Nephron progenitor cell (in vitro differentiated cells): ENCODE results near the gene ETFBKMT.
A peak's percentile ranks its signal among the peaks of the same experiment; 100 is the strongest.

Experiments
- DNase-seq: peaks from one replicate; pipeline ENCODE4 v3.0.0; 2021
- H3K27ac Mint-ChIP-seq: 2 replicates; pipeline ENCODE4 v1.8.0; 2021; ENCODE audit warnings: mild to moderate bottlenecking, moderate library complexity, mixed read lengths
- H3K27me3 Mint-ChIP-seq: 2 replicates; pipeline ENCODE4 v1.8.0; 2021; ENCODE audit warnings: mild to moderate bottlenecking, low read depth, mixed read lengths; ENCODE audit not compliant: poor library complexity
- H3K36me3 Mint-ChIP-seq: 2 replicates; pipeline ENCODE4 v1.8.0; 2021; ENCODE audit warnings: low read depth, mixed read lengths
- H3K4me1 Mint-ChIP-seq: 2 replicates; pipeline ENCODE4 v1.8.0; 2021; ENCODE audit warnings: mixed read lengths
- H3K4me3 Mint-ChIP-seq: 2 replicates; pipeline ENCODE4 v1.8.0; 2021; ENCODE audit warnings: mild to moderate bottlenecking, moderate library complexity, mixed read lengths
- H3K9me3 Mint-ChIP-seq: 2 replicates; pipeline ENCODE4 v1.8.0; 2021; ENCODE audit warnings: mild to moderate bottlenecking, moderate library complexity, mixed read lengths
- CTCF ChIP-seq: fragments of 200-600 bp; sonication (generic); IDR thresholded peaks from 2 replicates; pipeline ENCODE4 v1.5.0; 2021; ENCODE audit warnings: antibody characterized with exemption

Gene ETFBKMT

GRCh38 chr12:31631809-31632208 is 27.7 kb upstream of the ETFBKMT start:
- TF ChIP-seq CTCF, result no peak
- DNase-seq, result no peak
- peaks cover 62% of the 10 kb centered on the region for H3K4me1 Mint-ChIP-seq
- peak overlapping the region; percentile 95 for H3K27ac Mint-ChIP-seq
- peaks cover 4% of the 10 kb centered on the region for H3K27me3 Mint-ChIP-seq
- no peaks in the 10 kb centered on the region for H3K36me3 Mint-ChIP-seq
- no peaks in the 10 kb centered on the region for H3K9me3 Mint-ChIP-seq
- H3K4me3 Mint-ChIP-seq, result no peak overlapping the region

GRCh38 chr12:31633464-31633863 is 26.0 kb upstream of the ETFBKMT start:
- Mint-ChIP-seq H3K9me3 (no peaks in the 10 kb centered on the region), H3K4me3 (no peak overlapping the region), H3K27me3 (no peaks in the 10 kb centered on the region), H3K4me1 (peaks cover 51% of the 10 kb centered on the region), H3K27ac (no peak overlapping the region), H3K36me3 (no peaks in the 10 kb centered on the region)
- DNase-seq, result no peak
- TF ChIP-seq CTCF, result no peak

- Mint-ChIP-seq H3K27me3 (peaks cover under 1% of the 10 kb centered on the region), H3K36me3 (no peaks in the 10 kb centered on the region), H3K9me3 (no peaks in the 10 kb centered on the region), H3K27ac (no peak overlapping the region), H3K4me3 (no peak overlapping the region), H3K4me1 (peaks cover 44% of the 10 kb centered on the region)
- no peak for DNase-seq
- TF ChIP-seq CTCF, result no peak
Measured at GRCh38 chr12:31634620-31635019, 24.9 kb upstream of the ETFBKMT start.

- H3K27ac Mint-ChIP-seq, result no peak overlapping the region
- H3K4me3 Mint-ChIP-seq, result no peak overlapping the region
- H3K9me3 Mint-ChIP-seq, result no peaks in the 10 kb centered on the region
- no peak for DNase-seq
- peaks cover 34% of the 10 kb centered on the region for H3K4me1 Mint-ChIP-seq
- no peaks in the 10 kb centered on the region for H3K36me3 Mint-ChIP-seq
- TF ChIP-seq CTCF, result no peak
- H3K27me3 Mint-ChIP-seq, result peaks cover 4% of the 10 kb centered on the region
Measured at GRCh38 chr12:31641509-31642090, 17.9 kb upstream of the ETFBKMT start.

- peaks cover 6% of the 10 kb centered on the region for H3K27me3 Mint-ChIP-seq
- no peaks in the 10 kb centered on the region for H3K36me3 Mint-ChIP-seq
- no peaks in the 10 kb centered on the region for H3K9me3 Mint-ChIP-seq
- H3K27ac Mint-ChIP-seq, result peak overlapping the region; percentile 72
- H3K4me1 Mint-ChIP-seq, result peaks cover 39% of the 10 kb centered on the region
- H3K4me3 Mint-ChIP-seq, result no peak overlapping the region
- no peak for DNase-seq
- no peak for TF ChIP-seq CTCF
Measured at GRCh38 chr12:31644536-31644935, 15.0 kb upstream of the ETFBKMT start.

GRCh38 chr12:31645924-31646323 is 13.6 kb upstream of the ETFBKMT start:
- Mint-ChIP-seq H3K9me3 (no peaks in the 10 kb centered on the region), H3K4me1 (peaks cover 50% of the 10 kb centered on the region), H3K27ac (peak overlapping the region; percentile 88), H3K27me3 (peaks cover 3% of the 10 kb centered on the region), H3K4me3 (no peak overlapping the region), H3K36me3 (no peaks in the 10 kb centered on the region)
- DNase-seq, result no peak
- no peak for TF ChIP-seq CTCF
